ENCODE data around the gene PLEKHO2.

The PLEKHO2 gene

DNA sequence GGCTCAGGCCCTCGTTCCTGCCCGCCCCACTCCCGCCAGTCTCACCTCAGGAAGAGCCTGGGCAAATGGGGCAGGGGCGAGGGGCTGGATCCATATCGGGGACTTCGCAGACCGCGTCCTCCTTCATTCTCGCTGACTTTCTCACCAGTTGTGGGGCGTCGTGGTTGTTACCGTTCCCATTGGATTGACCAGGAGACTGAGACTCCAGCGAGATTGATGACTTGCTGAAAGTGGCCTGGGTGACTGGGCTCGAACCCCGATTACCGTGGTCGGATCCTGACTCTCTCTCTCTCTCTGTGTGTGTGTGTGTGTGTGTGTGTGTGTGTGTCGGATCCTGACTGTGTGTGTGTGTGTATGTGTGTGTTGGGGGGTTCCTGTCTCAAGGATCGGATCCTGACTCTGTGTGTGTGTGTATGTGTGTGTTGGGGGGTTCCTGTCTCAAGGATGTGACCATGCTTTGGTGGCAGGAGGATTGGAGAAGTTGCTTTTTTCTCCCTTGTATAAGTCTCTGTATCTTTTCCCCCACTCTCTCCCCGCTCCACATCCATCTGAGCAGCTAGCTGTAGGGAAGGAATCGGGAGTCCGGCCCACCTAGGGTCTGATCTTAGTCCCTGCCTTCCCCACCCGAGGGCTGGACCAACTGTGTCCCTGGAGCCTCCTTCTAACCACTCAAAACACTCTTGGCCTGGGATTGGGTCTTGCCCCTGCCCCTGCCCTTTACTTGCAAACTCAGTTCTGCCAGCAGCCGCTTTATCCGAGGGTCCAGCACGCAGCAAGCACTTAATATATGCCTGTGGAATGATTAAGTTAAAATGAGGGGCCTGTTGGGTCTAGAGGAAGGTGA, 603 bp downstream of the PLEKHO2 start:
- peak overlapping the region; percentile 93 to 98 (median 96) for H3K9ac ChIP-seq
- no peaks in the 10 kb centered on the region for H3K27me3 ChIP-seq
- peak overlapping the region; percentile 94 to 100 (median 99) for H3K4me2 ChIP-seq
- peaks cover 58 to 89% (median 85%) of the 10 kb centered on the region in 10 experiments for H3K4me1 ChIP-seq
- TF ChIP-seq Cebpa-rat (IDR thresholded peaks at IDR 0.05), result no peak
- H4K20me1 ChIP-seq, result peaks cover 49 to 56% (median 50%) of the 10 kb centered on the region in 11 experiments
- no peaks in the 10 kb centered on the region for H3K9me3 ChIP-seq (replicated peaks in 1 of 11)
- H3K4me3 ChIP-seq, result peak overlapping the region; percentile 87 to 99 (median 96)
- peaks cover 0 to 38% (median 15%) of the 10 kb centered on the region in 11 experiments; a peak in 17 of 22 replicates for H3K36me3 ChIP-seq
- peak overlapping the region; percentile 83 to 95 (median 89) for H3K27ac ChIP-seq

DNA sequence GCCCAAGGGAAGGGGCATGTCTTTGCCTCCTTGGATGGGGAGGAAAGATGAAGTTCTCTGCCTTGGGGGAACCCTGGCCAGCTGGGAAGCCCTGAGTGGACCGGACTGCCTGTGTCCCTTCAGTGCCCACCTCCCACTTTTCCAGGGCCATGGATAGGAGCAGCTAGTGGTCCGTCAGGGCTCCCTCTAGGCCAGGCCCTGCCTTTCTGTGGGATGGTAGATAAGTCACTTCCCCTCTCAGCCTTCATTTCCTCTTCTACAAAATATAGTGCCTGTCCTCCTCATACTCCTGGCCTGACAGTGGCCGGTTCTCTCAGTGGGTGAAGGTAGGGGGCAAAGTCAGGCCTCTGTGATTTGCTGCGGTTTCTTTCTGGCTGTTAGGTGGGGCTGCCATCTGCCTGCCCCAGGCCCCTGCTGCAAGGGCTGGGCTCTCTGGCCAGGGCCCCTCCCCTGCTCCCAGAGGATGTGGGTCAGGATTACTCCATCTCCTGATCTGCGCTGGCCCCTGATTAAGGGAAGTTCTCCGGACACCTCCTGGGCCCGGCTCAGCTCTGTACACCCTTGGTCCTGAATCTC, 1.4 kb downstream of the PLEKHO2 start:
- peak overlapping the region; percentile 87 to 99 (median 96) for H3K4me3 ChIP-seq
- H3K36me3 ChIP-seq, result peaks cover 2 to 46% (median 22%) of the 10 kb centered on the region in 11 experiments; a peak in 18 of 22 replicates
- H3K27me3 ChIP-seq, result no peaks in the 10 kb centered on the region
- peaks cover 58 to 88% (median 85%) of the 10 kb centered on the region in 10 experiments for H3K4me1 ChIP-seq
- no peaks in the 10 kb centered on the region for H3K9me3 ChIP-seq (replicated peaks in 1 of 11)
- no peak for TF ChIP-seq Cebpa-rat (IDR thresholded peaks at IDR 0.05)
- H3K27ac ChIP-seq, result peak overlapping the region; percentile 83 to 95 (median 89)
- H3K9ac ChIP-seq, result peak overlapping the region; percentile 93 to 98 (median 96)
- H3K4me2 ChIP-seq, result peak overlapping the region; percentile 94 to 100 (median 99)
- H4K20me1 ChIP-seq, result peaks cover 56 to 64% (median 57%) of the 10 kb centered on the region in 11 experiments

DNA sequence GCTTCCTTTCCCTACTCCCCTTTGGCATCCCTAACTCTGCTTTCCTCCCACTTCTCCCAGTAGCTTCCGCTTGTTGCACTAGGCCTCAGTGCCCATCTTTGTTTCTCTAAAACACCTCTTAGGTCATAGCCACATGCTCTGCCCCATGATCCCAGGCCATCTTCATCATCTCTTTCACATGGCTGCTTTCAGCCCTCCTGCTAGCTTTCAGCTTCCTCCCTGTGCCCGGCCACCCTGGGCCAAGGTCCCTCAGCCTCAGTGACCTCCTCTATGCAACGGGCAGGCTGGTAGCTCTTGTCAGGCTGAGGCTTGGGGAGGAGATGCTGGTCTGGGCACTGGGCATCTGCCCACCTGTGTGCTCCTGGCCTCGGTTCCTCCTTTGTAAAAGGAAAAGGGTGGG, 2.3 kb downstream of the PLEKHO2 start:
- Histone ChIP-seq H4K20me1 (peaks cover 65 to 73% (median 67%) of the 10 kb centered on the region in 11 experiments), H3K4me2 (peak overlapping the region; percentile 94 to 100 (median 99)), H3K4me3 (peak overlapping the region; percentile 33 to 99 (median 96); a peak in 19 of 20 replicates), H3K9me3 (replicated peaks in 1 of 11) (no peaks in the 10 kb centered on the region), H3K27me3 (no peaks in the 10 kb centered on the region), H3K9ac (peak overlapping the region; percentile 93 to 98 (median 96)), H3K36me3 (peaks cover 12 to 55% (median 32%) of the 10 kb centered on the region in 11 experiments), H3K27ac (peak overlapping the region; percentile 49 to 95 (median 89); a peak in 21 of 22 replicates), H3K4me1 (peaks cover 58 to 86% (median 79%) of the 10 kb centered on the region in 10 experiments)
- TF ChIP-seq Cebpa-rat (IDR thresholded peaks at IDR 0.05), result no peak

DNA sequence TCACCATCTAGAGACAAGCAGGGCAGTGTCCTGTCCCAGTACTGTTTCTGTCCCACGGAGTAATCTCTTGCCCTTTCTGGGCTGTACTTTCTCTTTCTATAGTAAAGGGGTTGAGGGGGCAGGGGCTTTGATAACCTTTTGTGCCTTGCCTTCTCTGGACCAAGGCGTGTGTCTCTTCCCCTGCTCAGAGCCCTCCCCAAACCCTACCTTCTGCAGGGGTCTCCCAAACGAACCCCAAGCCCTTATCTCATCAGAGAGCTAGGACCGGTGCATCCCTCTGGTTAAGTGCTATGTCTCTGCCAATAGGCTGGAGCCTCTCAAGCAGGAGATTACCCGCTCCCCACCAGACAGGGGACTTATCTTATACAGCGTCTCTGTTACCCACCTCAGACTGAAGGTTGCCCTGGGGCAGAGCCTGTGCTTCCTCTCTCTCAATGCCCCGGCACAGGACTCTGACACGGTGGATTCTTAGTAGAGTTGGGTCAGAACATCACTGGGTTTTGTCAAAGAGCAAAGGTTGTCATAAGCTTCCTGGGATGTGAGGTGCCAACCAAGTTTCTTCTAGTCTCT, 2.9 kb downstream of the PLEKHO2 start:
- H3K4me3 ChIP-seq, result peak overlapping the region; percentile 33 to 99 (median 96); a peak in 19 of 20 replicates
- peaks cover 18 to 61% (median 38%) of the 10 kb centered on the region in 11 experiments for H3K36me3 ChIP-seq
- H3K4me1 ChIP-seq, result peaks cover 58 to 86% (median 76%) of the 10 kb centered on the region in 10 experiments
- peak overlapping the region; percentile 94 to 100 (median 99) for H3K4me2 ChIP-seq
- TF ChIP-seq Cebpa-rat (IDR thresholded peaks at IDR 0.05), result no peak
- peaks cover 65 to 79% (median 73%) of the 10 kb centered on the region in 11 experiments for H4K20me1 ChIP-seq
- H3K9ac ChIP-seq, result peak overlapping the region; percentile 93 to 98 (median 96)
- peak overlapping the region; percentile 49 to 95 (median 89); a peak in 21 of 22 replicates for H3K27ac ChIP-seq
- H3K27me3 ChIP-seq, result no peaks in the 10 kb centered on the region
- H3K9me3 ChIP-seq (replicated peaks in 1 of 11), result no peaks in the 10 kb centered on the region

- Histone ChIP-seq H3K27ac (peak overlapping the region; percentile 49 to 95 (median 89); a peak in 21 of 22 replicates), H3K9me3 (replicated peaks in 1 of 11) (no peaks in the 10 kb centered on the region), H3K9ac (peak overlapping the region; percentile 93 to 98 (median 96)), H3K36me3 (peaks cover 24 to 67% (median 44%) of the 10 kb centered on the region in 11 experiments), H3K4me2 (peak overlapping the region; percentile 94 to 100 (median 99)), H3K4me1 (peaks cover 59 to 86% (median 75%) of the 10 kb centered on the region in 10 experiments), H3K4me3 (peak overlapping the region; percentile 33 to 99 (median 96); a peak in 19 of 20 replicates), H4K20me1 (peaks cover 65 to 85% (median 79%) of the 10 kb centered on the region in 11 experiments), H3K27me3 (no peaks in the 10 kb centered on the region)
- TF ChIP-seq Cebpa-rat (IDR thresholded peaks at IDR 0.05), result no peak
Observed at GRCh38 chr15:64845183-64845611, 3.5 kb downstream of the PLEKHO2 start.

DNA sequence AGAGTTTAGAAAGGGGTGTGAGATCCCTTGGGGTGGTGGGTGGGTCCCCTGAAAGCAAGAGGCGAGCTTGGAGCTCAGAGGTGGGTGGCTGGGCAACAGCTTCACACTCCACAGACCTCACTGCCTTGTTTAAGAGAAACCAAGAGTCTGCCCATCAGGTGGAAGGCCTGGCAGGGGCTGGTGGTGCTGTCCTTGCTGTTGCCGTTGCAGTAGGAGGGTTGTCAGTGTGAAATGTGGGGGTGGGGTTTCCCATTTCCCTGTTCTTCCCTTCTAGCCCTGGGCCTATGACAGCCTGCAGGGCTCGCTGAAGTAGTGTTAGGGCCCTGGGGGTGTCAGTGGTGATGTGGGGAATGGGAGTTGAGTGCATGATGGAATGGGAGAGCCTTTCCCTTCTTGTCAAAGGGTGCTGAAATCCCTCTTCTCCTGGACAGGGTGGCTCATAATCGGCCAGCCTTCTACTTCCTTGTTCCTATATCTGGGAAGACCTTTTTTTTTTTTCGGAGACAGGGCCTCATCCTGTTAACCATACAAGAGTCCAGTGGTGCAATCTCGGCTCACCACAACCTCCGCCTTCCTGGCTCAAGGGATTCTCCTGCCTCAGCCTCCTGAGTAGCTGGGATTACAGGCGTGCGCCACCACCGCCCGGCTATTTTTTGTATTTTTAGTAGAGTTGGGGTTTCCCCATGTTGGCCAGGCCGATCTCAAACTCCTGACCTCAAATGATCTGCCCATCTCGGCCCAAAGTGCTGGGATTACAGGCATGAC, 4.3 kb downstream of the PLEKHO2 start:
- no peaks in the 10 kb centered on the region for H3K9me3 ChIP-seq (replicated peaks in 1 of 11)
- peak overlapping the region; percentile 33 to 99 (median 96); a peak in 18 of 20 replicates for H3K4me3 ChIP-seq
- H3K4me2 ChIP-seq, result peak overlapping the region; percentile 94 to 100 (median 99)
- H3K27me3 ChIP-seq, result no peaks in the 10 kb centered on the region
- peak overlapping the region; percentile 93 to 98 (median 96); a peak in 21 of 22 replicates for H3K9ac ChIP-seq
- peaks cover 59 to 86% (median 70%) of the 10 kb centered on the region in 10 experiments for H3K4me1 ChIP-seq
- H4K20me1 ChIP-seq, result peaks cover 65 to 93% (median 87%) of the 10 kb centered on the region in 11 experiments
- TF ChIP-seq Cebpa-rat (IDR thresholded peaks at IDR 0.05), result no peak
- H3K27ac ChIP-seq, result peak overlapping the region; percentile 42 to 95 (median 89); a peak in 20 of 22 replicates
- H3K36me3 ChIP-seq, result peaks cover 32 to 75% (median 52%) of the 10 kb centered on the region in 11 experiments

DNA sequence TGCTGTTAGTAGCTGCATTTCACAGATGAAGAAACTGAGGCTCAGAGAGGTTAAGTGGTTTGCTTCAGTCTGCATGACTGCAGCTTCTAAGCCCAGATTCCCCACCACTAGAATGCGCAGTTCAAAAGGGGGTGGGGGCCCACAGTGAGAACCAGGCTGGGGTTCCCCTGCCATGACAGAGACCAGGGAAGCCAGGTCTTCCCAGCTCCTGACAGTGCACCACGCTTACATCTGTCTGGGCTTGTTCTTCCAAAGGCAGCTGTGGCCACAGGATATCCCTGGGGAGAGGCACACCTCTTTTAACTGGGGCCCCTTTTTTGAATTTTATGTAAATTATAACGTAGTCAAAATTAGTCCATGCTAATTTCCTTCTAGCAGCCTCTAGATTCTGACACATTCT, 5.3 kb downstream of the PLEKHO2 start:
- no peaks in the 10 kb centered on the region for H3K9me3 ChIP-seq (replicated peaks in 1 of 11)
- H3K27me3 ChIP-seq, result no peaks in the 10 kb centered on the region
- H3K4me2 ChIP-seq, result peak overlapping the region; percentile 94 to 100 (median 99)
- peak overlapping the region in 6 of 11 experiments; percentile 2 to 98 (median 62); a peak in 6 of 22 replicates for H3K9ac ChIP-seq
- H3K4me1 ChIP-seq, result peaks cover 65 to 94% (median 76%) of the 10 kb centered on the region in 10 experiments
- no peak for TF ChIP-seq Cebpa-rat (IDR thresholded peaks at IDR 0.05)
- H3K36me3 ChIP-seq, result peaks cover 42 to 85% (median 62%) of the 10 kb centered on the region in 11 experiments
- H3K27ac ChIP-seq, result peak overlapping the region in 4 of 11 experiments; percentile 8 to 44 (median 26); a peak in 3 of 22 replicates
- H3K4me3 ChIP-seq, result peak overlapping the region in 4 of 10 experiments; percentile 19 to 99 (median 92); a peak in 5 of 20 replicates
- H4K20me1 ChIP-seq, result peaks cover 72 to 100% (median 97%) of the 10 kb centered on the region in 11 experiments
